ENCODE measurements around the gene SMIM45.
A peak's percentile ranks its signal among the peaks of the same experiment; 100 is the strongest.

The SMIM45 gene

DNA sequence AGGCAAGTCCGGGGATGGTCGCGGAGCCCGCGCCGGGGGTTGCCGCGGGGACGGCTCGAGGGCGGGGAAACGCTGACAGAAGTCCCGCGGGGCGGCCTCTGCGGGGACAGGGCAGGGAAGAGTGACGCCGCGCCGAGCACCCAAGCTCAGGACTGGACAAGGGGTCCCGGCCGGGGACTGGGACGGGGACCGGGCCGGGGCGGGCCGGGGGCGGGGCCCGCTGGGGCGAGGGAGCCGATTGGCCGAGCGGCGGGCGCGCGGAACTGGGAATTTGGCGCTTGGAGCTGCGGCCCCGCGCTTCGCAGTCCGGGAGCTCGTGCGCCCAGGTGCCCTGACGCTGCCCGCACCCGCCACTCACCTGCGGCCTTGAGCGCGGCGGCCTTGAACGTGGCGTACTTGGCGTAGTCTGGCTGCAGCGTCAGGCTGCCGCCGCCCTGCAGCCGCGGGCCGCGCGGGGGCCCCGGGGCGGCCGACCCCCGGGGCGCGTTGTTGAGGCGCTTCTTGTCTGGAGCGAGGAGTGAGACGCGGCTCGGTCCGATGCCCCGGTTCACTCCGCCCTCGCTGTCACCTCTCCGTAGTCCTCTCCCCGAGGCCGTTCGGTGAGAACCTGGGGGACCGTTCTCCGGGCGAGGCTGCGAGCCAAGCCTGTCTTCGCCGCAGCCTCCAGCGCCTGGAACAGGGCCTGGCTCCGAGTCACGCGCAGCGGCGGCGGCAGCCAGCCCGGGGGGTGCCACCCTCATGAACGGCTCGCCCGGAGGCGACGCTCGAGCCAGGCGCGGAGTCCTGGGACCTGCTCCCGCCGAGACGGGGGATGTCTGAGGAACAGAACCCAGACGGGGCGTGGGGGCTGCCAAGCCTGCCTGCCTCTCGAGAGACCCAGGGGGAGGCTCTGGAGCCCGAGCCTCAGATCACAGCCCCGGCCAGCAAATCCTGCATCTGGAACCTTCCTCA, 41.6 kb upstream of the SMIM45 start:
- Mint-ChIP-seq H3K27ac (no peak overlapping the region), H3K9me3 (no peaks in the 10 kb centered on the region; a peak in 2 of 5 replicates), H3K4me1 (peaks cover 9 to 22% of the 10 kb centered on the region in 2 experiments), H3K36me3 (ENCODE audit: insufficient read depth in 1 of 3, low read depth in 3 of 3) (peaks cover 7 to 15% (median 13%) of the 10 kb centered on the region in 3 experiments), H3K27me3 (ENCODE audit: low read depth) (peaks cover 60% of the 10 kb centered on the region), H3K4me3 (no peak overlapping the region; a peak in 1 of 5 replicates)
- Histone ChIP-seq H4K20me1 (ENCODE audit: control insufficient read depth, insufficient read depth, insufficient read length) (no peaks in the 10 kb centered on the region), H3K14ac (ENCODE audit: insufficient read depth, low read length) (no peak overlapping the region), H4K8ac (replicated peaks; ENCODE audit: insufficient read length, low read depth, low read length) (no peak overlapping the region), H2BK120ac (ENCODE audit: low read depth, low read length, poor library complexity, severe bottlenecking) (no peak overlapping the region), H3K79me1 (ENCODE audit: insufficient read depth, low read depth, low read length, poor library complexity, severe bottlenecking) (no peaks in the 10 kb centered on the region), H3K9ac (ENCODE audit: extremely low read depth, insufficient read length, low read length) (no peak overlapping the region), H3K23me2 (ENCODE audit: insufficient read length, low read depth, low read length, poor library complexity, severe bottlenecking) (peaks cover 3% of the 10 kb centered on the region), H3K4me2 (ENCODE audit: insufficient read depth, insufficient read length, low read length) (peak overlapping the region; percentile 15), H2BK12ac (ENCODE audit: insufficient read length, low read depth, low read length) (no peak overlapping the region), H3K56ac (ENCODE audit: insufficient read length, low read depth, low read length) (no peak overlapping the region), H4K5ac (ENCODE audit: insufficient read length, low read depth, low read length) (no peak overlapping the region), H2BK15ac (ENCODE audit: low read depth, low read length) (no peak overlapping the region), H3K18ac (ENCODE audit: insufficient read length, low read depth, low read length) (no peak overlapping the region), H4K91ac (ENCODE audit: insufficient read length, low read depth, low read length) (no peak overlapping the region), H3K4me1 (ENCODE audit: insufficient read depth, low read length) (peaks cover 2% of the 10 kb centered on the region; the same call in 1 of the 2 replicates), H3K27me3 (ENCODE audit: insufficient read depth, low read length) (peaks cover 39% of the 10 kb centered on the region), H3K23ac (ENCODE audit: insufficient read length, low read depth, low read length) (no peak overlapping the region), H3K9me3 (ENCODE audit: control insufficient read depth, low read depth, low read length) (no peaks in the 10 kb centered on the region), H2AFZ (ENCODE audit: low read length) (no peak overlapping the region), H3T11ph (ENCODE audit: low read length) (no peak overlapping the region), H2BK20ac (ENCODE audit: low read depth, low read length, poor library complexity, severe bottlenecking) (no peak overlapping the region), H2AK5ac (ENCODE audit: insufficient read length, low read length) (no peak overlapping the region), H3K4ac (ENCODE audit: low read depth, low read length) (no peak overlapping the region), H3K27ac (ENCODE audit: insufficient read length, low read depth, low read length) (no peak overlapping the region), H3K79me2 (ENCODE audit: insufficient read depth, low read length) (no peaks in the 10 kb centered on the region), H2BK5ac (ENCODE audit: insufficient read length, low read length) (no peak overlapping the region)
- TF ChIP-seq, protein P1, sequence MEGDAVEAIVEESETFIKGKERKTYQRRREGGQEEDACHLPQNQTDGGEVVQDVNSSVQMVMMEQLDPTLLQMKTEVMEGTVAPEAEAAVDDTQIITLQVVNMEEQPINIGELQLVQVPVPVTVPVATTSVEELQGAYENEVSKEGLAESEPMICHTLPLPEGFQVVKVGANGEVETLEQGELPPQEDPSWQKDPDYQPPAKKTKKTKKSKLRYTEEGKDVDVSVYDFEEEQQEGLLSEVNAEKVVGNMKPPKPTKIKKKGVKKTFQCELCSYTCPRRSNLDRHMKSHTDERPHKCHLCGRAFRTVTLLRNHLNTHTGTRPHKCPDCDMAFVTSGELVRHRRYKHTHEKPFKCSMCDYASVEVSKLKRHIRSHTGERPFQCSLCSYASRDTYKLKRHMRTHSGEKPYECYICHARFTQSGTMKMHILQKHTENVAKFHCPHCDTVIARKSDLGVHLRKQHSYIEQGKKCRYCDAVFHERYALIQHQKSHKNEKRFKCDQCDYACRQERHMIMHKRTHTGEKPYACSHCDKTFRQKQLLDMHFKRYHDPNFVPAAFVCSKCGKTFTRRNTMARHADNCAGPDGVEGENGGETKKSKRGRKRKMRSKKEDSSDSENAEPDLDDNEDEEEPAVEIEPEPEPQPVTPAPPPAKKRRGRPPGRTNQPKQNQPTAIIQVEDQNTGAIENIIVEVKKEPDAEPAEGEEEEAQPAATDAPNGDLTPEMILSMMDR (conservative IDR thresholded peaks at IDR 0.05): no peak
- peak; percentile 78 for DNase-seq
- WGBS (ENCODE audit: extremely low coverage, insufficient read length, low lambda C conversion rate): no CpG with 5 or more reads among the region's 112 CpGs
